GM13977 (cell line): Measurements from ENCODE around the gene DBP.
A peak's percentile ranks its signal among the peaks of the same experiment; 100 is the strongest.

ENCODE experiments used
- DNase-seq: peaks from one replicate; pipeline ENCODE4 v3.0.0; 2012; ENCODE audit warnings: low spot score
- in situ Hi-C: fragments of 300-500 bp; cut with MboI; formaldehyde crosslinking; loops from one replicate; pipeline ENCODE4 v1.12.0; 2022; ENCODE audit warnings: low sequenced_read_pairs, low pct_unique_long_range_greater_than_20kb, mixed read lengths, inconsistent platforms; ENCODE audit not compliant: unreplicated experiment
- TF ChIP-seq, protein P1 (sequence below): IDR thresholded peaks from 2 replicates; pipeline ENCODE4 v1.5.1; 2012; ENCODE audit warnings: mild to moderate bottlenecking, control low read depth; ENCODE audit not compliant: insufficient read depth; ENCODE audit errors: extremely low read depth, missing control alignments

DBP gene

GRCh38 chr19:48642862-48643261 lies 5.7 kb upstream of the DBP start:
- DNase-seq = no peak
- TF ChIP-seq, protein P1, sequence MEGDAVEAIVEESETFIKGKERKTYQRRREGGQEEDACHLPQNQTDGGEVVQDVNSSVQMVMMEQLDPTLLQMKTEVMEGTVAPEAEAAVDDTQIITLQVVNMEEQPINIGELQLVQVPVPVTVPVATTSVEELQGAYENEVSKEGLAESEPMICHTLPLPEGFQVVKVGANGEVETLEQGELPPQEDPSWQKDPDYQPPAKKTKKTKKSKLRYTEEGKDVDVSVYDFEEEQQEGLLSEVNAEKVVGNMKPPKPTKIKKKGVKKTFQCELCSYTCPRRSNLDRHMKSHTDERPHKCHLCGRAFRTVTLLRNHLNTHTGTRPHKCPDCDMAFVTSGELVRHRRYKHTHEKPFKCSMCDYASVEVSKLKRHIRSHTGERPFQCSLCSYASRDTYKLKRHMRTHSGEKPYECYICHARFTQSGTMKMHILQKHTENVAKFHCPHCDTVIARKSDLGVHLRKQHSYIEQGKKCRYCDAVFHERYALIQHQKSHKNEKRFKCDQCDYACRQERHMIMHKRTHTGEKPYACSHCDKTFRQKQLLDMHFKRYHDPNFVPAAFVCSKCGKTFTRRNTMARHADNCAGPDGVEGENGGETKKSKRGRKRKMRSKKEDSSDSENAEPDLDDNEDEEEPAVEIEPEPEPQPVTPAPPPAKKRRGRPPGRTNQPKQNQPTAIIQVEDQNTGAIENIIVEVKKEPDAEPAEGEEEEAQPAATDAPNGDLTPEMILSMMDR = no peak
- in situ Hi-C loops = loop anchor here (25.0 kb wide), 1 partner anchor 319 kb away; the partner anchor contains the start of genes BAX and FTL

- TF ChIP-seq, protein P1 = no peak
- no peak for DNase-seq
- in situ Hi-C loops = loop anchor here (25.0 kb wide), 1 partner anchor 320 kb away; the partner anchor contains the start of genes BAX and FTL
Measured at GRCh38 chr19:48641850-48642249, 4.7 kb upstream of the DBP start.

DNA sequence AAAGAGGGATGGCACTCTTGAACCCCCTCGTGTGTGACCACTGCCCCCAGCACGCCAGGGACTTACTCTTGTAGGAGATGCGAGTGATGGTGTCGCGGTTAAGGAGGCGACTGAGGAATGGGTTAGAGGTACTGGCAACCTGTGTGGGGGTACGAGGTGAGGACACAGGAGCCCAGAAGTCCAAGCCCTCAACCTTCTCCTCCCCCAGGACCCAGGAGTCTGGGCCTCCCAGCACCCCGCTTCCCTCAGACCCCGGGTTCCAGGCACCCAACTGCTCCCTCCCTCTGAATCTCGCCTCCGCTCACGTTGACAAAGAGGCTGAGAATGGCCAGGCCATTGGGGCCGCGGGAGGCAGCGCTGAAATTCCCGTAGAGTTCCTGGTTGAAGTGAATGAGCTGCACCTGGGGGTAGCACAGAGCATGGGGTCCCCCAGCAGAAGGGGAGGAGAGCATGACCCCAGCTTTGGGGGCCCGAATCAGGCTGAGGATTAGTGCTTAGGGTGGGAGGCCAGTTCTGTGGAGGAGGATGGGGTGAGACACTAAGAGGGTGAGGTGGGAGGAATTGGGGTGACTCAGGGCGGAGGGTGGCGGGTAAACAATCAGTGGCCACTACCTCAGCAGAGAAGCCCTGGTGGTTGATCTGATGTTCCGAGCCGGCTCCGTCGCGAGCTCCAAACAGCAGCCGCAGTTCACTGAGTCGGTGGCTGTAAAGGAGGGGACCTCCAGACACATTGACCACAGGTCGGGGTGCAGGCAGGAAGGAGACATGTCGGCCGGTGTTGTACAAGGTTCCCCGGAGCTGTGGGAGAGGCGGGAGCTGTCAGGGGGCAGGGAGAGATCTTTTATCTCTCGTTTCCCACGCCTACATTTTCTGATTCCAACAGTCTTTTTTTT lies 2.5 kb upstream of the DBP start:
- in situ Hi-C loops = loop anchor here (25.0 kb wide), 1 partner anchor 323 kb away; the partner anchor contains the start of genes BAX and FTL
- TF ChIP-seq, protein P1 = no peak
- no peak for DNase-seq

DNA sequence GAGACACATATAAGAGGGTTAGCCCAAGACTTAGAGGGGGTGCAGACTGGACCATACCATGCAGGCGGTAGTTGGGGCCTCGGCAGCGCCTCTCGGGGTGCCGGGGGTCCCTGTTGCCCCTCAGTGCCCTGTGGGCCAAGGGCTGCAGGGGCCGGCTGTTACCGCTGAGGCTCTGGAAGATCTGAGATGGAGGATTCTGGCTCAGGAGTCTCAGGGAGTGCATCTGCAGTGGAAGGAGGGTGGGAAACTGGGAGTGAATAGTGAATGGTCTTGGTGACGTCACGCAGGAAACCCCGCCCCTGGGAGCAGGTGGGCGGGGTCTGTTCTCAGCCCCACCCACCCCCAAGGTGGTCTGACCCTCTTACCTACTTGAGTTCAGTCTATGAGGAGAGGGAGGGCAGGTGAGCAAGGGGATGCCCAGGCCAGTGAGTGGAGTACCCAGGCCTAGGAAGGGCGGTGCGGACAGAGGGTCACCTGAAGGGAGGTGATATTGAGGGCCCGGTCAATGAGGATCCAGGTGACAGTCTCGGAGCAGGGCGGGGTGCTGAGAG lies 1.7 kb upstream of the DBP start:
- in situ Hi-C loops = loop anchor here (25.0 kb wide), 1 partner anchor 323 kb away; the partner anchor contains the start of genes BAX and FTL
- no peak for DNase-seq
- TF ChIP-seq, protein P1 = no peak

DNA sequence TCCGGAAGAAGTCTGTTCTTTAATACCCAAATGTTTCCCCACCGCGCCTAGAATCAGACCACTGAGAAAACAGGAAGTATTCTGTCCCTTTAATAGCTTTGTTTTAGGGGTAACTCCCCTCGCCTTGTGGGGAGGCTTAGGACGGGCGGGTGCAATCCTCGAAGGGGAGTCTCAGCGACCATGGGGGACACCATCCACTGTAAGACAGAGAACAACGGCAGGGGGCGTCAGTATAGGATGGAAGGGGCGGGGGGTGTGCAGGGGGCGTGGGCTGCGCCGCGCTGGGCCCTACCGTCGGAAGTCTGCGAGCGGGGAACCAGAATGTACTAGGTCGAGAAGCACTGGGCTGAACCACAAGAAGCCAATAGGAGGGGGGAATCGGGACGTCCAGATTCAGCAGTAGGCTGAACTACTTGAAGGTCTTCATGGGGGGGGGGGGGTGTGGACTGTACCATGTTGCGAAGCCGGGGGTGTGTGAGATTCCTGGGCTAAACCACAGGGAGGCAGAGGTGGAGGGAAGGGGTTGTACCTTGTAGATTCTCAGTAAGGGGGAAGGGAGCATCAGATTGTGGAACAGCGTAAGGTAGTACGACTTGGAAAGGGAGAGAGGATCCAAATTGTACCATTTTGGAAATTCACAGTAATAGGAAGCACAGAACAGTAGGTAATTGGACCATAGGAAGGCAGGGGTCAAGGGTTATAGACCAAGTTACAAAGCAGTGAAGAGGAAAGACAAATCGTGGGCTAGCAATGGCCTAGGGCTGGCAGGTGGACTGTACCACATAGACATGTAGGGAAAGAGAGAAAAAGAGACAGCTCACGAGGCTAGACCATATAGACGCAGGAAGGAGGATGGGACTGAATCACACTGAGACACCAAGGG lies 1.0 kb upstream of the DBP start:
- peak; percentile 89 for DNase-seq
- TF ChIP-seq, protein P1 = no peak
- in situ Hi-C loops = loop anchor here (25.0 kb wide), 1 partner anchor 324 kb away; the partner anchor contains the start of genes BAX and FTL

- TF ChIP-seq, protein P1 = no peak
- in situ Hi-C loops = loop anchor here (25.0 kb wide), 1 partner anchor 325 kb away; the partner anchor contains the start of genes BAX and FTL
- peak; percentile 97 for DNase-seq
Measured at GRCh38 chr19:48637449-48637947, 319 bp upstream of the DBP start.
